SK-N-SH treated with all-trans-retinoic acid at 6 μM for 48 hours (cell line): ENCODE results near the gene EXO1.

Experiments
- CREB5 ChIP-seq: fragments of 250-450 bp; sonication (Bioruptor Pico); IDR thresholded peaks from 2 replicates; pipeline ENCODE4 v1.5.1; 2020; ENCODE audit warnings: low read depth, mild to moderate bottlenecking, moderate library complexity
- CSRNP3 ChIP-seq: fragments of 250-450 bp; sonication (Bioruptor Pico); IDR thresholded peaks from 2 replicates; pipeline ENCODE4 v1.5.1; 2021; ENCODE audit warnings: mild to moderate bottlenecking, moderate library complexity
- OSR1 ChIP-seq: fragments of 250-450 bp; sonication (Bioruptor Pico); IDR thresholded peaks from 2 replicates; pipeline ENCODE4 v1.8.0; 2022; ENCODE audit warnings: moderate library complexity, mild to moderate bottlenecking, inconsistent platforms
- PATZ1 ChIP-seq: fragments of 250-450 bp; sonication (Bioruptor Pico); IDR thresholded peaks from 2 replicates; pipeline ENCODE4 v1.8.0; 2020; ENCODE audit warnings: mild to moderate bottlenecking, moderate library complexity, borderline replicate concordance
- POU6F1 ChIP-seq: fragments of 250-450 bp; sonication (Bioruptor Pico); IDR thresholded peaks from 2 replicates; pipeline ENCODE4 v1.8.0; 2021; ENCODE audit warnings: low read depth, mild to moderate bottlenecking, moderate library complexity, borderline replicate concordance
- PPARA ChIP-seq: fragments of 250-450 bp; sonication (Bioruptor Pico); IDR thresholded peaks from 2 replicates; pipeline ENCODE4 v1.5.0; 2020; ENCODE audit warnings: mild to moderate bottlenecking, borderline replicate concordance
- SNAI2 ChIP-seq: fragments of 250-450 bp; sonication (Bioruptor Pico); IDR thresholded peaks from 2 replicates; pipeline ENCODE4 v1.5.0; 2020; ENCODE audit warnings: mild to moderate bottlenecking, moderate library complexity
- ZFP3 ChIP-seq: fragments of 250-450 bp; sonication (Bioruptor Pico); IDR thresholded peaks from 2 replicates; pipeline ENCODE4 v1.5.0; 2020; ENCODE audit warnings: mild to moderate bottlenecking, moderate library complexity

DNA sequence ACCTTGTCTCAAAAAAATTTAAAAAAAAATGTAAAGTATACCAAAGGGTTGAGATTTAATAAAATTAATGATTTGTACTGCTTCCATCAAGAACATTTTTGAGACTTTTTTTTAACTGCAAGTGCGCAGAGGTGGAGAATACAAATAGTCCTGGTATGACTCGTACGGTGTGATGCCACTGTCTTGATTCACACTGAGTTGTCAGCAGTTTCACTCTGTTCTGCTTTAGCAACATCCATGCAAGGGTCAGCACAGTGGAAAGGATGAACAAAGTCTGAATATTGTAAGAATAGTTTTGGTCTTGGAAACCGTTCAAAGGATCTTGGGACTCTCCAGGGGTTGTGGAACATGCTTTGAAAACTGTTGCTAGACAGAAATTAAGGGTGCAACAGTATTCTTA lies 40.2 kb downstream of the EXO1 start:
- no peak for TF ChIP-seq PATZ1 (CRISPR knock-in tag)
- no peak for TF ChIP-seq PPARA (CRISPR knock-in tag)
- TF ChIP-seq ZFP3 (CRISPR knock-in tag): no peak
- no peak for TF ChIP-seq CREB5 (CRISPR knock-in tag)
- no peak for TF ChIP-seq OSR1 (CRISPR knock-in tag)
- TF ChIP-seq POU6F1: no peak; the same call in 1 of the 2 replicates
- TF ChIP-seq SNAI2 (CRISPR knock-in tag): no peak
- TF ChIP-seq CSRNP3 (CRISPR knock-in tag): no peak
